ENCODE data around the gene SNAPIN. TPM values are rescaled to one million over a fixed set of nuclear protein-coding genes. Genes with fewer than 3 reads are reported as not detected.
"Not testable (repeated sequence)": the region's sequence is repeated elsewhere in the genome, so short reads cannot be mapped to it uniquely, and the experiment has no call there.

The SNAPIN gene
- total and polyA plus RNA-seq, 5 donors = 42.8 to 75.4 (median 54.9) TPM

DNA sequence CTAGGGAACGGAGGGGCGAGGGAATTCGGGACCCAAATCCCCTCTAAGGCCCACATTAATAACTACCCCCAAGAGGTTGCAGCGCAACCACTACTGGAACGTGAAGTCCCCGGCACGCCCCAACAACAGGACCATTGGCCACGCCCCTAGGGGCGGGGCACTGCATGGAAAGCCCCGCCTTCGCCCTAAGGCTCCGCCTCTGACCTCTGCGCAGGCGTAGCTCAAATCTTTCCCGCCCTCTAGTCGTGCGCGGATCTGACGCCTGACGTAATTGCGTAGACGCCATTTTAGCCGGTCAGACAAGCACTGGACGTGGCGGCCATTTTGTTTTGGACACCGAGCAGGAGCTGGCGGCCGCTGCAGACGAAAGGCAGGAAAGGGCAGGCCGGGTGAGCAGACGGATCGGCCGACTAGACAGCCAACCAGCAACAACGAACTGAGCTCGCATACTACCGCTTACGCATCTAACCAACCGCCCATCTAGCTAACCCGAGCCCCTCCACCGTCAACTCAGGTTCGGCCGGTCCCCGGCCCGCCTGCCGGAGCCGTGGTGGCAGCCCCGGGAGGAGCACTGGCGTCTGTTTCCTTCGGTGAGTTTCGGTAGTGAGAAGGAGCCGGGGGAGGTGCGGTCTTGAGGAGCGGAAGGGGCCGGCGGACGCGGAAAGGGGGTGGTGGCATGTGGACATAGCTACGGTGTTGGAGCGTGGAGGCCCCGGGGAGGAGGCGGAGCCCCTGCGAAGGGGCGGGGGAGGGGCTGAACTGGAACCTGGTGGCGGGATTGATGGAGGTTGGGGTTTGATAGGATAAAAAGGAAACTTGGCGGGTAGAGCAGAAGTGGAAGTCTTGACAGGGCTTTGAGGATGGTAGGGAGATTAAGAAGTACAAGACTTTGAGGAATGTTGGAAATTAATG, 24.5 kb upstream of the SNAPIN start, which contains the start of gene CHTOP:
Gene CHTOP, plus strand, starts transcription at position 313 of the 912 bp plus-strand sequence. CDS start 2,523 bp downstream, outside the sequence.
- intact Hi-C loops (cut with DNase I) = no loop called here
- H3K4me1 ChIP-seq (ENCODE audit: control insufficient read depth, insufficient read depth, low read length) = peaks cover 16% of the 10 kb centered on the region
- H3K27me3 ChIP-seq (ENCODE audit: control insufficient read depth, insufficient read depth) = no peaks in the 10 kb centered on the region
- WGBS = 2% methylated on average over 65 of the region's 65 CpGs
- ATAC-seq (peak; percentile 94 to 95), DNase-seq (peak; percentile 97 to 99 (median 98))
- no peaks in the 10 kb centered on the region for H3K9me3 ChIP-seq (ENCODE audit: control insufficient read depth, low read length)
- peak within 1 kb of the TSS; percentile 96 for H3K4me3 ChIP-seq (ENCODE audit: low read length)
- peak within 1 kb of the TSS; percentile 100 for H3K27ac ChIP-seq (ENCODE audit: low read length)

DNA sequence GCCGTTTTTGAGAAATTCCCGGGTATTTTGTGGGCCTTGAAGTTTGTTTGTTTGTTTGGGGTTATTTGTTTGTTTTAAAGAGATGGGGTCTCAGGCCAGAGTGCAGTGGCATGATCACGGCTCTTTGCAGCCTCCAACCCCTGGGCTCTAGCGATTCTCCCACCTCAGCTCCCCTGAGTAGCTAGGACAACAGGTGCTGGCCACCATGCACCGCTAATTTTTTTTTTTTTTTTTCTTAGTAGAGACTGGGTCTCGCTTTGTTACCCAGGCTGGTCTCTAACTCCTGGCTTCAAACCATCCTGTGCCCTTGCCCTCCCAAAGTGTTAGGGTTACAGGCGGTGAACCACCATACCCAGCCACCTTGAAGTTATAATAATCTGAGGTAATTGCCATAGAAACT, 22.6 kb upstream of the SNAPIN start:
- no peaks in the 10 kb centered on the region for H3K27me3 ChIP-seq (ENCODE audit: control insufficient read depth, insufficient read depth)
- intact Hi-C loops (cut with DNase I) = no loop called here
- peaks cover 11% of the 10 kb centered on the region for H3K4me1 ChIP-seq (ENCODE audit: control insufficient read depth, insufficient read depth, low read length)
- WGBS = 83% methylated on average over 7 of the region's 7 CpGs
- peak overlapping the region; percentile 75 for H3K27ac ChIP-seq (ENCODE audit: low read length)
- DNase-seq (no peak), ATAC-seq (no peak)
- peak overlapping the region; percentile 12 for H3K4me3 ChIP-seq (ENCODE audit: low read length)
- no peaks in the 10 kb centered on the region for H3K9me3 ChIP-seq (ENCODE audit: control insufficient read depth, low read length)

DNA sequence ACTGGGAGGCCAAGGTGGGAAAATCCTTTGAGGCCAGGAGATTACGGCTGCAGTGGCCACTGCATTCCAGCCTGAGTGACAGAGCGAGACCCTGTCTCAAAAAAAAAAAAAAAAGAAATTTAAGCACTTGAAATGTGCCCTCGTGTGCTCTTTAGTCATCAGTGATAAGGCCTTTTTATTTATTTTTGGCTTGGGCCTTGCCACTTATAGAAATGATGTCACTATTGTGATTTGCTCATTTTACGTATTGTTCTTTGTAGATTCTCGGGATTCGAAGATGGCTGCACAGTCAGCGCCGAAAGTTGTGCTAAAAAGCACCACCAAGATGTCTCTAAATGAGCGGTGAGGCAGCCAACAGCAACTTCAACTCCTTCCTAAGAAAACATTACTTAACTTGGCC, 22.2 kb upstream of the SNAPIN start:
- ATAC-seq (no peak), DNase-seq (peak in 1 of 3 donors; percentile 17)
- WGBS = 73% methylated on average over 9 of the region's 9 CpGs
- peak overlapping the region; percentile 75 for H3K27ac ChIP-seq (ENCODE audit: low read length)
- peaks cover 11% of the 10 kb centered on the region for H3K4me1 ChIP-seq (ENCODE audit: control insufficient read depth, insufficient read depth, low read length)
- no peaks in the 10 kb centered on the region for H3K27me3 ChIP-seq (ENCODE audit: control insufficient read depth, insufficient read depth)
- intact Hi-C loops (cut with DNase I) = no loop called here
- H3K4me3 ChIP-seq (ENCODE audit: low read length) = no peak overlapping the region
- no peaks in the 10 kb centered on the region for H3K9me3 ChIP-seq (ENCODE audit: control insufficient read depth, low read length)

DNA sequence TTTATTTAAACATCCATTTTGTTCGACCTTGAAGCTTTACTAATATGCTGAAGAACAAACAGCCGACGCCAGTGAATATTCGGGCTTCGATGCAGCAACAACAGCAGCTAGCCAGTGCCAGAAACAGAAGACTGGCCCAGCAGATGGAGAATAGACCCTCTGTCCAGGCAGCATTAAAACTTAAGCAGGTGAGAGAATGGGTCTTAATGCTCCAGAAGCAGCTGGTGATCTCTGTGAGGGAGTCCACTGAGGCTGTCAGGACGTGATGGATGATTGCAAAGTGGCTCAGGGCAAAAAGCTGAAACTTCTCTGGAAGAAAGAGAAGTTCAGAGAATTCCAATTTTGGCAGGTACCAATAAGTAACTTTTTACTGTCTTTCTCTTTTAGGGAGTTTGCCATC, 20.2 kb upstream of the SNAPIN start:
- Histone ChIP-seq H3K27ac (ENCODE audit: low read length) (peak overlapping the region; percentile 40), H3K27me3 (ENCODE audit: control insufficient read depth, insufficient read depth) (no peaks in the 10 kb centered on the region), H3K9me3 (ENCODE audit: control insufficient read depth, low read length) (no peaks in the 10 kb centered on the region), H3K4me3 (ENCODE audit: low read length) (no peak overlapping the region), H3K4me1 (ENCODE audit: control insufficient read depth, insufficient read depth, low read length) (peaks cover 11% of the 10 kb centered on the region)
- intact Hi-C loops (cut with DNase I) = no loop called here
- ATAC-seq = no peak
- whole genome bisulfite sequencing = 75% methylated on average over 6 of the region's 6 CpGs
- DNase-seq = no peak

DNA sequence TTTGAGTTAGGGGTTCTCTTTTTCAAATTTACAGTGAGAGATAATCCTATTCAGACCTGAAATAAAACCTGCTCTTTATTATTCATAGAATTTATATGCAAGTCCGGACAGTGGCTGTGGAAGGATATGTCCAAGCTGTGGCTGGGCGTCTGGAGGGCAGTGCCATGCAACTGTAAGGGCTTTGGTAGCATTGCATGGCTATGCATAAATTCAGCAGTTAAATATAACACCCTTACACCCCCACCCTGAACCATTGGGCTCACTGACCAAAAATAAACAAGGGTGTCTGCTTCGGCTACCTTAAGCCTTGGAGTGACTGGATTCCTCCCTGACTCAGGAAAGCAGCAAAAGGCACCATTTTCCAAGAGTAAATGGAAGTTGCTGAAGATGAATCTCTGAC, 19.2 kb upstream of the SNAPIN start:
- peak overlapping the region; percentile 53 for H3K27ac ChIP-seq (ENCODE audit: low read length)
- H3K4me3 ChIP-seq (ENCODE audit: low read length) = no peak overlapping the region
- intact Hi-C loops (cut with DNase I) = no loop called here

DNA sequence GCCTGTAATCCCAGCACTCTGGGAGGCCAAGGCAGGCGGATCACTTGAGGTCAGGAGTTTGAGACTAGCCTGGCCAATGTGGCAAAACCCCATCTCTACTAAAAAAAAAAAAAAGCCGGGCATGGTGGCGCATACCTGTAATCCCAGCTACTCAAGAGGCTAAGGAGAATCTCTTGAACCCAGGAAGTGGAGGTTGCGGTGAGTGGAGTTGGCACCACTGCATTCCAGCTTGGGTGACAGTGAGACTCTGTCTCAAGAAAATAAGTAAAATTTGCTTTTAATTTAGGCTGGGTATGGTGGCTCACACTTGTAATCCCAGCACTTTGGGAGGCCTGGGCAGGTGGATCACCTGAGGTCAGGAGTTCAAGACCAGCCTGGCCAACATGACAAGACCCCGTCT, 18.3 kb upstream of the SNAPIN start:
- ATAC-seq; intact Hi-C loops (cut with DNase I); H3K4me3 ChIP-seq (ENCODE audit: low read length); H3K9me3 ChIP-seq (ENCODE audit: control insufficient read depth, low read length); DNase-seq; H3K4me1 ChIP-seq (ENCODE audit: control insufficient read depth, insufficient read depth, low read length); H3K27me3 ChIP-seq (ENCODE audit: control insufficient read depth, insufficient read depth): not testable (repeated sequence)
- H3K27ac ChIP-seq (ENCODE audit: low read length) = peak overlapping the region; percentile 39
- 92% methylated on average over 5 of the region's 5 CpGs for WGBS

More for the DNA sequence above, 19.2 kb upstream of the SNAPIN start:
- H3K9me3 ChIP-seq (ENCODE audit: control insufficient read depth, low read length) = no peaks in the 10 kb centered on the region
- DNase-seq (no peak), ATAC-seq (peak in 1 of 2 donors; percentile 61)
- 67% methylated on average over 3 of the region's 3 CpGs for WGBS
- peaks cover 8% of the 10 kb centered on the region for H3K4me1 ChIP-seq (ENCODE audit: control insufficient read depth, insufficient read depth, low read length)
- H3K27me3 ChIP-seq (ENCODE audit: control insufficient read depth, insufficient read depth) = no peaks in the 10 kb centered on the region

DNA sequence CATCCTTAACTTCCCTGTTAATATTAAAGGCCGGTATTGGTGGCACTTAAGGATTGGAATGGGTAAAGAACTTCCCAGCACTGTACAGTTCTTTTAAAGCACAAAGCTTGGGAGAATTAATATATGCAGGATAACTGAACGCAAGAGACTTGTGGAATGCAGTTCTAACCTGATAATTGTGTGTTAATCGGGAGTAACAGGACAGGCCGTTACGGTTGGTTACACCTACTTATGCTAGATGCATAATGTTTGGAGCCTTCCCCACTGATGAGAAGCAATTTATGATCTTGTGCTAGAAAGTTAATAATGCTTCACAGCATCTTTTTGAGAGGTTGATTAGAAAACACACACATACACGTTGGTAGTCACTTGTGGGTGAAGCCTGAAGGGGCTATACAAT, 17.6 kb upstream of the SNAPIN start:
- ATAC-seq (no peak), DNase-seq (no peak)
- Histone ChIP-seq H3K4me1 (ENCODE audit: control insufficient read depth, insufficient read depth, low read length) (peaks cover 5% of the 10 kb centered on the region), H3K27ac (ENCODE audit: low read length) (no peak overlapping the region), H3K27me3 (ENCODE audit: control insufficient read depth, insufficient read depth) (no peaks in the 10 kb centered on the region), H3K4me3 (ENCODE audit: low read length) (no peak overlapping the region), H3K9me3 (ENCODE audit: control insufficient read depth, low read length) (no peaks in the 10 kb centered on the region)
- intact Hi-C loops (cut with DNase I) = no loop called here
- 59% methylated on average over 6 of the region's 6 CpGs for WGBS

DNA sequence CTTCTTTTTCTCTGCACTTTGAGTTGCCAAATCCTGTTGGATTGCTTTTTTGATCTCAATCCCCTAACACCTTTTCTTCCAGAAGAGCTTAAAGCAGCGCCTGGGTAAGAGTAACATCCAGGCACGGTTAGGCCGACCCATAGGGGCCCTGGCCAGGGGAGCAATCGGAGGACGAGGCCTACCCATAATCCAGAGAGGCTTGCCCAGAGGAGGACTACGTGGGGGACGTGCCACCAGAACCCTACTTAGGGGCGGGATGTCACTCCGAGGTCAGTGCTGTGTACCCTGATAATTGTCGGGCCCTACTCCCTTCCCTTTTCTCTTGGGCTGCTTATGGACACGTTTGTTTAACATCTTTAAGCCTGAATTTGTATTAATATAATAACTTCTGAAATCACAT, 16.3 kb upstream of the SNAPIN start:
- H3K4me3 ChIP-seq (ENCODE audit: low read length) = no peak overlapping the region
- intact Hi-C loops (cut with DNase I) = no loop called here
- no peak overlapping the region for H3K27ac ChIP-seq (ENCODE audit: low read length)
- no peaks in the 10 kb centered on the region for H3K9me3 ChIP-seq (ENCODE audit: control insufficient read depth, low read length)
- DNase-seq = no peak
- WGBS = 74% methylated on average over 11 of the region's 11 CpGs
- no peaks in the 10 kb centered on the region for H3K27me3 ChIP-seq (ENCODE audit: control insufficient read depth, insufficient read depth)
- no peak for ATAC-seq
- H3K4me1 ChIP-seq (ENCODE audit: control insufficient read depth, insufficient read depth, low read length) = peaks cover 3% of the 10 kb centered on the region

DNA sequence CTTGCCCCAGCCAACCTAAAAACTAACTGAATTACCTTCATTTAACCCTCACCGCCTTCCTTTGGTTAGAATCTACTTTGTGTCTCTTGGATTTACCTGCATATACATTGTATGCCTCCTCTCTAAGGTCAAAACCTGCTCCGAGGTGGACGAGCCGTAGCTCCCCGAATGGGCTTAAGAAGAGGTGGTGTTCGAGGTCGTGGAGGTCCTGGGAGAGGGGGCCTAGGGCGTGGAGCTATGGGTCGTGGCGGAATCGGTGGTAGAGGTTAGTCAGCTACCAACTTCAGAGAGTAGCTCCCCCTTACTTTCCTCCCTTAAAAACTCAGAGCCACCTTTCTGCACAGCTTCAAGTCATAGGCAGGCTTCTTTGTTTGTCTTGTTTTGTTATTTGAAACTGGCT, 15.4 kb upstream of the SNAPIN start:
- DNase-seq = no peak
- Histone ChIP-seq H3K4me3 (ENCODE audit: low read length) (no peak overlapping the region), H3K27me3 (ENCODE audit: control insufficient read depth, insufficient read depth) (no peaks in the 10 kb centered on the region), H3K9me3 (ENCODE audit: control insufficient read depth, low read length) (no peaks in the 10 kb centered on the region), H3K27ac (ENCODE audit: low read length) (no peak overlapping the region), H3K4me1 (ENCODE audit: control insufficient read depth, insufficient read depth, low read length) (peaks cover 5% of the 10 kb centered on the region)
- 89% methylated on average over 11 of the region's 11 CpGs for WGBS
- no peak for ATAC-seq
- intact Hi-C loops (cut with DNase I) = no loop called here

DNA sequence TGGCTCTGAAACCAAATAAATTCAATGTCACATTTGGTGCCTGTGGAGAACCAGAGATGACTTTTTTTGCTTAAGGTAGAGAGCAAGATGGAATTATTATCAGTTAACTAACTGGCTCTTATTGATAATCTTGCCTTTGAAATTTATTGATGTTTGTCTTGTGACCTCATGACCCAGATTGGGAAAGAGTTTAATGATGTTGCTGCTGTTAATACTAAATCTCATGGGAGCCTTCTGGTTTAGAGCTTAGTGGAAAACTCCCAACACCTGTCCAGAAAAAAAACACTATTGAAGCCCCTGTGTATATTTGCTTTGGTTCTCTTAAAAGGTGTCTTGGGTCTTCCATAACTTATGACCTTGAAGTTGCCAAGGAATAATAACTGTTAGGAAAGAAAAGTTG, 14.7 kb upstream of the SNAPIN start:
- H3K9me3 ChIP-seq (ENCODE audit: control insufficient read depth, low read length) = no peaks in the 10 kb centered on the region
- H3K27me3 ChIP-seq (ENCODE audit: control insufficient read depth, insufficient read depth) = no peaks in the 10 kb centered on the region
- peaks cover 5% of the 10 kb centered on the region for H3K4me1 ChIP-seq (ENCODE audit: control insufficient read depth, insufficient read depth, low read length)
- no peak for DNase-seq
- H3K27ac ChIP-seq (ENCODE audit: low read length) = no peak overlapping the region
- no peak for ATAC-seq
- no peak overlapping the region for H3K4me3 ChIP-seq (ENCODE audit: low read length)
- intact Hi-C loops (cut with DNase I) = no loop called here

DNA sequence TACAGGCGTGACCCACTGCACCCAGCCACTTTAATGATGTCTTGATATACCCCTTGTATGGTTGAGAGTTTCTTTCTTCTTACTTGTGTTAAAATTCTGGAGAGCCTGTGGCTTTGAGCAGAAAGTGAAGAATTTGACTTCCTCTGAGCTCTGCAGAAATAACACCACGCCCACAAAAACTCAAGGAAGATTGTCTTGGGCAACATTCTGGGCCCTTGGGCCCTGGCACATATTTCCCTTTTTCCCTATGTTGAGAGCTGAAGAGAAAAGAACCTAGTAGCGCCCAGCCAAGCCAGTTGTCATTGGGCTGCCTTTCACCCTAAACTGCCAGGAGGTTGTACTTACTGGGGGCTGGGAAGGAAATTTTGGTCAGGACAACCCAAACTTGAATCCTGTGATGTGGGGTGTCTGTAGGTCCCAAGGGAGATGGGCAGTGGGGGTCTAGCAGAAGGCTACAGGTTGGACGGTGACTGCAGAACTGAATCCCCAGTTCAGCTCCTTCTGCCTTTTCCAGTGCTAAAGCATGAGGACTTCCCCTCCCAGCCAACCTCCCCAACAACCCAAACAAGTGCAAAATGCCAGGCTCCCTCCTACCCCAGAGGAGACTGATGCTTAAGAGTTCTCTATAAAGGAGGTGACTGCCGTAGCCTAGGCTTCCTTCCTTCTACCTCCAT, 11.7 kb upstream of the SNAPIN start:
- ATAC-seq = peak; percentile 4 to 8
- H3K4me1 ChIP-seq (ENCODE audit: control insufficient read depth, insufficient read depth, low read length) = peaks cover 4% of the 10 kb centered on the region
- H3K27ac ChIP-seq (ENCODE audit: low read length) = peak overlapping the region; percentile 76

More for the DNA sequence above, 11.7 kb upstream of the SNAPIN start:
- Histone ChIP-seq H3K27me3 (ENCODE audit: control insufficient read depth, insufficient read depth) (no peaks in the 10 kb centered on the region), H3K9me3 (ENCODE audit: control insufficient read depth, low read length) (no peaks in the 10 kb centered on the region), H3K4me3 (ENCODE audit: low read length) (no peak overlapping the region)
- WGBS = 72% methylated on average over 5 of the region's 5 CpGs
- DNase-seq = no peak
- intact Hi-C loops (cut with DNase I) = no loop called here

Data from right cardiac atrium (tissue), 5 donors.